KMS-11 (cell line): ENCODE results near the gene PDZD2.
A peak's percentile ranks its signal among the peaks of the same experiment; 100 is the strongest.

Source experiments
- H2AFZ ChIP-seq: fragments of 200-600 bp; sonication (generic); 2 replicates; pipeline ENCODE4 v1.6.1; 2016; ENCODE audit warnings: antibody characterized with exemption, mixed run types, low read depth
- H3K27ac ChIP-seq: fragments of 200-600 bp; sonication (generic); 2 replicates; pipeline ENCODE4 v1.6.1; 2016; ENCODE audit warnings: mild to moderate bottlenecking, mixed run types
- H3K27me3 ChIP-seq: fragments of 200-600 bp; sonication (generic); 2 replicates; pipeline ENCODE4 v1.6.1; 2017; ENCODE audit warnings: mild to moderate bottlenecking, low read depth, mixed run types, moderate library complexity; ENCODE audit not compliant: insufficient read depth
- H3K36me3 ChIP-seq: fragments of 200-600 bp; sonication (generic); 2 replicates; pipeline ENCODE4 v1.6.1; 2017; ENCODE audit warnings: mild to moderate bottlenecking, mixed run types; ENCODE audit not compliant: insufficient read depth
- H3K4me1 ChIP-seq: fragments of 200-600 bp; sonication (generic); 2 replicates; pipeline ENCODE4 v1.6.1; 2016; ENCODE audit warnings: mild to moderate bottlenecking, low read depth, mixed run types; ENCODE audit not compliant: poor library complexity, severe bottlenecking
- H3K4me2 ChIP-seq: fragments of 200-600 bp; sonication (generic); 2 replicates; pipeline ENCODE4 v1.7.0; 2016; ENCODE audit warnings: mild to moderate bottlenecking, mixed run types
- H3K4me3 ChIP-seq: fragments of 200-600 bp; sonication (generic); IDR thresholded peaks from 2 replicates; pipeline ENCODE4 v1.6.1; 2017; ENCODE audit warnings: low read depth, low read length, mixed read lengths; ENCODE audit not compliant: insufficient read depth
- H3K79me2 ChIP-seq: fragments of 200-600 bp; sonication (generic); 2 replicates; pipeline ENCODE4 v1.6.1; 2016; ENCODE audit warnings: low read depth, mixed run types; ENCODE audit not compliant: insufficient read depth
- H3K9ac ChIP-seq: fragments of 200-600 bp; sonication (generic); 2 replicates; pipeline ENCODE4 v1.6.1; 2016; ENCODE audit warnings: mild to moderate bottlenecking, mixed run types
- H4K20me1 ChIP-seq: fragments of 200-600 bp; sonication (generic); 2 replicates; pipeline ENCODE4 v1.6.1; 2016; ENCODE audit warnings: mild to moderate bottlenecking, mixed run types; ENCODE audit not compliant: insufficient read depth
- TF ChIP-seq, protein P1 (sequence below): fragments of 200-600 bp; sonication (generic); conservative IDR thresholded peaks from 2 replicates; pipeline ENCODE4 v1.6.1; 2017; ENCODE audit warnings: low read depth, mild to moderate bottlenecking, antibody characterized with exemption, low read length, moderate library complexity, mixed read lengths

PDZD2 gene

DNA sequence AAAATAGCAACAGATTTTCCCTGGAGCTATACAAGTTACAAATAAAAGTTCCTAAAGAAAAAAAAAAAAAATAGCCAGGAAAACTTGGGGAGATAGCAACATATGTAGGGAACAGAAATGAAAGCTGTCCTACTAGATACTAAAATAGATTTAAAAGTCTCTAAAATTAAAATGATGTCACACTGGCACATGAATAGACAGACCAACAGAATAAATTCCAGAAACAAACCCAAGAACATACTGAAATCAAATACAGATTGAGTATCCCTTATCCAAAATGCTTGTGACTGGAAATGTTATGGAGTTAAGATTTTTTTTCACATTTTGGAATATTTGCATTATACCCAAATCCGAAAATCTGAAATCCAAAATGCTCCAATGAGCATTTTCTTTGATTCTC lies 511.4 kb downstream of the PDZD2 start:
- H3K4me1 ChIP-seq: peaks cover 46% of the 10 kb centered on the region
- no peak overlapping the region for H3K4me3 ChIP-seq
- H3K9ac ChIP-seq: no peak overlapping the region
- H3K27me3 ChIP-seq: no peaks in the 10 kb centered on the region
- no peak overlapping the region for H3K4me2 ChIP-seq
- TF ChIP-seq, protein P1, sequence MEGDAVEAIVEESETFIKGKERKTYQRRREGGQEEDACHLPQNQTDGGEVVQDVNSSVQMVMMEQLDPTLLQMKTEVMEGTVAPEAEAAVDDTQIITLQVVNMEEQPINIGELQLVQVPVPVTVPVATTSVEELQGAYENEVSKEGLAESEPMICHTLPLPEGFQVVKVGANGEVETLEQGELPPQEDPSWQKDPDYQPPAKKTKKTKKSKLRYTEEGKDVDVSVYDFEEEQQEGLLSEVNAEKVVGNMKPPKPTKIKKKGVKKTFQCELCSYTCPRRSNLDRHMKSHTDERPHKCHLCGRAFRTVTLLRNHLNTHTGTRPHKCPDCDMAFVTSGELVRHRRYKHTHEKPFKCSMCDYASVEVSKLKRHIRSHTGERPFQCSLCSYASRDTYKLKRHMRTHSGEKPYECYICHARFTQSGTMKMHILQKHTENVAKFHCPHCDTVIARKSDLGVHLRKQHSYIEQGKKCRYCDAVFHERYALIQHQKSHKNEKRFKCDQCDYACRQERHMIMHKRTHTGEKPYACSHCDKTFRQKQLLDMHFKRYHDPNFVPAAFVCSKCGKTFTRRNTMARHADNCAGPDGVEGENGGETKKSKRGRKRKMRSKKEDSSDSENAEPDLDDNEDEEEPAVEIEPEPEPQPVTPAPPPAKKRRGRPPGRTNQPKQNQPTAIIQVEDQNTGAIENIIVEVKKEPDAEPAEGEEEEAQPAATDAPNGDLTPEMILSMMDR: no peak
- no peak overlapping the region for H2AFZ ChIP-seq
- H3K27ac ChIP-seq: no peak overlapping the region
- H3K79me2 ChIP-seq: peaks cover 100% of the 10 kb centered on the region
- no peaks in the 10 kb centered on the region for H3K36me3 ChIP-seq
- peaks cover 25% of the 10 kb centered on the region for H4K20me1 ChIP-seq

DNA sequence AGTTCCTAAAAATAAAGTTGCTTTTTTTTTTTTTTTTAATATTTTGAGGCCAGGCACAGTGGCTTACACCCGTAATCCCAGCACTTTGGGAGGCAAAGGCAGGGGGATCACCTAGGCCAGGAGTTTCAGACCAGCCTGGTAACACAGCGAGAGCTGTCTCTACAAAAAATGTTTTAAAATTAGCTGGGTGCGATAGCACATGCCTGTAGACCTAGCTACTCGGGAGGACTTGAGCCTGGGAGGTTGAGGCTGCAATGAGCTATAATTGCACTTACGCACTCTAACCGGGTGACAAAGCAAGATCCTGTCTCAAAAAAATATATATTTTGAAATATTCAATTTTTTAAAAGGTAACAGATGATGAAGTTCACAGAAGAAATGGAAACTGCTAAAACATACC lies 512.3 kb downstream of the PDZD2 start:
- peaks cover 25% of the 10 kb centered on the region for H4K20me1 ChIP-seq
- no peak overlapping the region for H3K27ac ChIP-seq
- TF ChIP-seq, protein P1: no peak
- no peaks in the 10 kb centered on the region for H3K36me3 ChIP-seq
- H3K79me2 ChIP-seq: peaks cover 100% of the 10 kb centered on the region
- H3K9ac ChIP-seq: no peak overlapping the region
- no peak overlapping the region for H2AFZ ChIP-seq
- no peak overlapping the region for H3K4me2 ChIP-seq
- no peaks in the 10 kb centered on the region for H3K27me3 ChIP-seq
- no peak overlapping the region for H3K4me3 ChIP-seq
- H3K4me1 ChIP-seq: peaks cover 42% of the 10 kb centered on the region

DNA sequence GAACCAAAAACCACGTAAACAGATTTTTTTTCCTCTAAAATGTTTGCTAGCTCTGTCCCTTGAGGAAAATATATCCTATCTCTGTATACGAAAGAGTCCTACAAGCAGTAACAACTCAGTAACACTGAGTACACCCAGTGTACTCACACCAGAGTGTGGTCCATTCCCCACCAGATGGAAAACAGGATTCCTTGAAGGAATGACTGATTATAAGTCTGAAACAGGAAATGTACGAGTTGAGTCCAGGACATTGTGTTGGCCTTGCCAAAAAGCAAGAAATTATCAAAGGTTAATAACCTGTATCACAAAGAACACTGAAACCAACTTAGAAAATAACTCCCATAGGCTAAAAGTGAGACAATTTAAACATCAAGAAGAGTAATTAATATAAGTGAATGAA lies 514.8 kb downstream of the PDZD2 start:
- Histone ChIP-seq H3K36me3 (no peaks in the 10 kb centered on the region), H3K4me1 (peaks cover 41% of the 10 kb centered on the region), H3K4me3 (no peak overlapping the region), H4K20me1 (peaks cover 19% of the 10 kb centered on the region), H3K79me2 (peaks cover 97% of the 10 kb centered on the region), H3K27me3 (no peaks in the 10 kb centered on the region), H3K27ac (no peak overlapping the region), H2AFZ (no peak overlapping the region), H3K4me2 (0 out of 2 replicates have a peak overlapping the region, but pooled peaks have one; percentile 30), H3K9ac (no peak overlapping the region)
- TF ChIP-seq, protein P1: no peak

GRCh38 chr5:32155211-32155610 lies 516.3 kb downstream of the PDZD2 start:
- TF ChIP-seq, protein P1: no peak
- Histone ChIP-seq H3K4me2 (no peak overlapping the region), H3K4me1 (peaks cover 56% of the 10 kb centered on the region), H3K27ac (no peak overlapping the region), H3K4me3 (no peak overlapping the region), H3K27me3 (no peaks in the 10 kb centered on the region), H3K79me2 (peaks cover 97% of the 10 kb centered on the region), H3K9ac (no peak overlapping the region), H2AFZ (no peak overlapping the region), H3K36me3 (no peaks in the 10 kb centered on the region), H4K20me1 (peaks cover 16% of the 10 kb centered on the region)

GRCh38 chr5:32156635-32157034 lies 517.7 kb downstream of the PDZD2 start:
- H3K36me3 ChIP-seq: no peaks in the 10 kb centered on the region
- peaks cover 8% of the 10 kb centered on the region for H4K20me1 ChIP-seq
- H3K4me1 ChIP-seq: peaks cover 53% of the 10 kb centered on the region
- H3K4me3 ChIP-seq: no peak overlapping the region
- no peak overlapping the region for H3K27ac ChIP-seq
- H3K79me2 ChIP-seq: peaks cover 97% of the 10 kb centered on the region
- H3K9ac ChIP-seq: no peak overlapping the region
- no peaks in the 10 kb centered on the region for H3K27me3 ChIP-seq
- TF ChIP-seq, protein P1: no peak
- no peak overlapping the region for H3K4me2 ChIP-seq
- H2AFZ ChIP-seq: no peak overlapping the region
